ENCODE data around the gene CERT1. TPM values are rescaled to one million over a fixed set of nuclear protein-coding genes. Genes with fewer than 3 reads are reported as not detected.
"Not testable (repeated sequence)": the region's sequence is repeated elsewhere in the genome, so short reads cannot be mapped to it uniquely, and the experiment has no call there.

The CERT1 gene
- polyA plus RNA-seq, 12 donors: 32.2 to 130 (median 37.9) TPM

GRCh38 chr5:75524591-75524990, 13.2 kb upstream of the CERT1 start:
- no peak for DNase-seq

- no peak for DNase-seq
Observed at GRCh38 chr5:75524071-75524470, 12.6 kb upstream of the CERT1 start.

- DNase-seq: no peak
Observed at GRCh38 chr5:75523275-75523674, 11.8 kb upstream of the CERT1 start.

- DNase-seq: no peak
Observed at GRCh38 chr5:75522542-75522941, 11.1 kb upstream of the CERT1 start.

GRCh38 chr5:75522025-75522424, 10.6 kb upstream of the CERT1 start:
- no peak for DNase-seq

GRCh38 chr5:75521195-75521594, 9.8 kb upstream of the CERT1 start:
- DNase-seq: no peak

- no peak for DNase-seq
Observed at GRCh38 chr5:75519761-75520160, 8.3 kb upstream of the CERT1 start.

- DNase-seq: no peak
Observed at GRCh38 chr5:75514323-75514722, 2.9 kb upstream of the CERT1 start.

GRCh38 chr5:75513841-75514240, 2.4 kb upstream of the CERT1 start:
- no peak for DNase-seq

- DNase-seq: no peak
Observed at GRCh38 chr5:75512383-75513074, 1.1 kb upstream of the CERT1 start.

- DNase-seq: no peak
Observed at GRCh38 chr5:75510836-75511434, 494 bp downstream of the CERT1 start.

GRCh38 chr5:75510417-75510835, 1.0 kb downstream of the CERT1 start:
- DNase-seq: peak; percentile 43

- no peak for DNase-seq
Observed at GRCh38 chr5:75509956-75510355, 1.5 kb downstream of the CERT1 start.

- DNase-seq: no peak
Observed at GRCh38 chr5:75509546-75509945, 1.9 kb downstream of the CERT1 start.

GRCh38 chr5:75507841-75508240, 3.6 kb downstream of the CERT1 start:
- DNase-seq: no peak

GRCh38 chr5:75505112-75505511, 6.3 kb downstream of the CERT1 start:
- not testable (repeated sequence) for DNase-seq

GRCh38 chr5:75498875-75499274, 12.6 kb downstream of the CERT1 start:
- DNase-seq: not testable (repeated sequence)

- DNase-seq: no peak
Observed at GRCh38 chr5:75498208-75498777, 13.1 kb downstream of the CERT1 start.

GRCh38 chr5:75496026-75496425, 15.4 kb downstream of the CERT1 start:
- no peak for DNase-seq

- DNase-seq: no peak
Observed at GRCh38 chr5:75491621-75492020, 19.8 kb downstream of the CERT1 start.

GRCh38 chr5:75489847-75490246, 21.6 kb downstream of the CERT1 start:
- DNase-seq: not testable (repeated sequence)

GRCh38 chr5:75484605-75485004, 26.8 kb downstream of the CERT1 start:
- no peak for DNase-seq

- DNase-seq: no peak
Observed at GRCh38 chr5:75482482-75482881, 28.9 kb downstream of the CERT1 start.
